Prostate gland (tissue), 2 donors: ENCODE data around the gene SSTR3.

Experiments used
- POLR2A ChIP-seq: fragments of 450-650 bp; IDR thresholded peaks from one replicate; pipeline ENCODE4 v1.6.1; 2016; ENCODE audit warnings: antibody characterized with exemption, mild to moderate bottlenecking
- POLR2AphosphoS5 ChIP-seq: sonication (generic); formaldehyde crosslinking; IDR thresholded peaks from one replicate; pipeline ENCODE4 v1.6.1; 2017; ENCODE audit warnings: antibody characterized with exemption
- TF ChIP-seq, protein P1 (sequence below), 4 experiments: fragments of 200-600 bp in 2 of 4; fragments of 450-650 bp in 2 of 4; sonication (generic) in 2 of 4; IDR thresholded peaks; 1 replicate in 3 of 4; 2 replicates in 1 of 4; pipeline ENCODE4 v1.5.1; 2016 to 2019; ENCODE audit warnings: antibody characterized with exemption in 4 of 4, mild to moderate bottlenecking in 2 of 4, moderate library complexity in 2 of 4

DNA sequence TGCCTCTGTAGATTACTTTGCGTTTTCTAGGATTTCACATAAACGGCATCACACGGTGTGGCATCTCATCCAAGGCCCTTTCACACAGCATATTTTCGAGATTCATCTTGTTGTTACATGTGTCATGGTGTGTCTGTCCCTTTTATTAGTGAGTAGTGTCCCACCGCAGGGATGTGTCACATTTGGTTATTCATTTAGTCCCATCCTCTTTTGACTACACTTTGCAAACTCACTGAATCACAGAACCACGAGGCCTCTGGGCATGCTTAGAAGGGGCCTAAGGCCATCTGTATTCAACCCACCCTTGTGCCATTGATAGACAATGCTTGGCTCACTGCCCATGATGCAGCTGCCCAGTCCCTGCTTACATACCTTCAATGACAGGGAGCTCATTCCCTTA is 36.0 kb upstream of the SSTR3 start:
- TF ChIP-seq, protein P1, sequence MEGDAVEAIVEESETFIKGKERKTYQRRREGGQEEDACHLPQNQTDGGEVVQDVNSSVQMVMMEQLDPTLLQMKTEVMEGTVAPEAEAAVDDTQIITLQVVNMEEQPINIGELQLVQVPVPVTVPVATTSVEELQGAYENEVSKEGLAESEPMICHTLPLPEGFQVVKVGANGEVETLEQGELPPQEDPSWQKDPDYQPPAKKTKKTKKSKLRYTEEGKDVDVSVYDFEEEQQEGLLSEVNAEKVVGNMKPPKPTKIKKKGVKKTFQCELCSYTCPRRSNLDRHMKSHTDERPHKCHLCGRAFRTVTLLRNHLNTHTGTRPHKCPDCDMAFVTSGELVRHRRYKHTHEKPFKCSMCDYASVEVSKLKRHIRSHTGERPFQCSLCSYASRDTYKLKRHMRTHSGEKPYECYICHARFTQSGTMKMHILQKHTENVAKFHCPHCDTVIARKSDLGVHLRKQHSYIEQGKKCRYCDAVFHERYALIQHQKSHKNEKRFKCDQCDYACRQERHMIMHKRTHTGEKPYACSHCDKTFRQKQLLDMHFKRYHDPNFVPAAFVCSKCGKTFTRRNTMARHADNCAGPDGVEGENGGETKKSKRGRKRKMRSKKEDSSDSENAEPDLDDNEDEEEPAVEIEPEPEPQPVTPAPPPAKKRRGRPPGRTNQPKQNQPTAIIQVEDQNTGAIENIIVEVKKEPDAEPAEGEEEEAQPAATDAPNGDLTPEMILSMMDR (IDR thresholded peaks at IDR 0.05), result no peak
- TF ChIP-seq POLR2A, result no peak
- no peak for TF ChIP-seq POLR2AphosphoS5
